Endodermal cell (in vitro differentiated cells): Measurements from ENCODE around the gene STK26. TPM values are rescaled to one million over a fixed set of nuclear protein-coding genes. Genes with fewer than 3 reads are reported as not detected.
A peak's percentile ranks its signal among the peaks of the same experiment; 100 is the strongest.

Experiments
- DNase-seq: peaks from one replicate; pipeline ENCODE4 v3.0.0-alpha.2; 2017
- H3K27ac ChIP-seq: 2 replicates; pipeline ENCODE4 v1.5.1; 2013; ENCODE audit warnings: mild to moderate bottlenecking, low read depth, low read length, moderate library complexity
- H3K27me3 ChIP-seq: 2 replicates; pipeline ENCODE4 v1.6.1; 2013; ENCODE audit warnings: mild to moderate bottlenecking, low read length, moderate library complexity; ENCODE audit not compliant: insufficient read depth, control insufficient read depth, poor library complexity, severe bottlenecking
- H3K36me3 ChIP-seq: 2 replicates; pipeline ENCODE4 v1.7.0; 2013; ENCODE audit warnings: mild to moderate bottlenecking, low read length, moderate library complexity; ENCODE audit not compliant: control insufficient read depth, insufficient read depth
- H3K4me1 ChIP-seq: one replicate; pipeline ENCODE4 v1.7.0; 2013; ENCODE audit warnings: low read length; ENCODE audit not compliant: control insufficient read depth, insufficient read depth
- H3K4me3 ChIP-seq: 2 replicates; pipeline ENCODE4 v1.5.1; 2013; ENCODE audit warnings: mild to moderate bottlenecking, low read length, moderate library complexity
- H3K9ac ChIP-seq: 2 replicates; pipeline ENCODE4 v1.6.1; 2013; ENCODE audit warnings: mild to moderate bottlenecking, low read length, moderate library complexity; ENCODE audit not compliant: poor library complexity, severe bottlenecking; ENCODE audit errors: extremely low read depth
- H3K9me3 ChIP-seq: 2 replicates; pipeline ENCODE4 v1.6.1; 2013; ENCODE audit warnings: mild to moderate bottlenecking, low read length, moderate library complexity; ENCODE audit not compliant: control insufficient read depth
- H3K27ac Mint-ChIP-seq: 2 replicates; pipeline ENCODE4 v1.8.0; 2020; ENCODE audit warnings: mixed read lengths
- H3K27me3 Mint-ChIP-seq: 2 replicates; pipeline ENCODE4 v1.8.0; 2021; ENCODE audit warnings: mild to moderate bottlenecking, mixed read lengths; ENCODE audit not compliant: insufficient read depth
- H3K36me3 Mint-ChIP-seq: 2 replicates; pipeline ENCODE4 v1.8.0; 2020; ENCODE audit warnings: low read depth, mixed read lengths
- H3K4me1 Mint-ChIP-seq: 2 replicates; pipeline ENCODE4 v1.8.0; 2020; ENCODE audit warnings: mixed read lengths
- H3K4me3 Mint-ChIP-seq: 2 replicates; pipeline ENCODE4 v1.8.0; 2020; ENCODE audit warnings: mild to moderate bottlenecking, moderate library complexity, mixed read lengths
- H3K9me3 Mint-ChIP-seq: 2 replicates; pipeline ENCODE4 v1.8.0; 2020; ENCODE audit warnings: mild to moderate bottlenecking, mixed read lengths
- CTCF ChIP-seq: fragments of 200-600 bp; sonication (generic); conservative IDR thresholded peaks from 2 replicates; pipeline ENCODE4 v1.5.0; 2021; ENCODE audit warnings: antibody characterized with exemption, mild to moderate bottlenecking
- WGBS, 2 experiments: methylation state at CpG; one replicate each; pipeline versions ENCODE4 v1.1.5 to v1.1.7; 2013; ENCODE audit warnings: missing lambda C conversion rate in 2 of 2, mixed read lengths in 1 of 2; ENCODE audit not compliant: insufficient coverage in 1 of 2, insufficient read length in 1 of 2; 5-methylcytosine and 5-hydroxymethylcytosine counted together
- total RNA-seq, 2 donors: library from RNA; stranded (reverse); fragmentation: NEBNext Ultra II Directional in 1 of 2; extraction: Animal tissue kit (Norgen Biotek cat#: 25700) in 1 of 2; gene quantifications; 2 replicates in 1 of 2; 3 replicates in 1 of 2; pipeline ENCODE4 v1.2.1, GENCODE V29; 2021

Gene STK26
- total RNA-seq, 2 donors from 2014 or later, result 105 to 140 TPM

GRCh38 chrX:132115792-132116191, 92.7 kb downstream of the STK26 start:
- no peak for TF ChIP-seq CTCF
- Histone ChIP-seq H3K4me3 (no peak overlapping the region), H3K27me3 (no peaks in the 10 kb centered on the region), H3K4me1 (no peaks in the 10 kb centered on the region), H3K27ac (no peak overlapping the region), H3K9ac (no peak overlapping the region), H3K9me3 (no peaks in the 10 kb centered on the region), H3K36me3 (no peaks in the 10 kb centered on the region)
- no peaks in the 10 kb centered on the region for H3K36me3 Mint-ChIP-seq
- H3K4me1 Mint-ChIP-seq, result peaks cover 24% of the 10 kb centered on the region
- no peaks in the 10 kb centered on the region for H3K27me3 Mint-ChIP-seq
- no peak for DNase-seq
- WGBS, 2 experiments, result 93 to 100% methylated on average over 1 to 5 of the region's 5 CpGs
- H3K9me3 Mint-ChIP-seq, result no peaks in the 10 kb centered on the region
- no peak overlapping the region for H3K4me3 Mint-ChIP-seq
- no peak overlapping the region for H3K27ac Mint-ChIP-seq

GRCh38 chrX:132118358-132118757, 95.3 kb downstream of the STK26 start:
- no peaks in the 10 kb centered on the region for H3K36me3 ChIP-seq
- H3K36me3 Mint-ChIP-seq, result no peaks in the 10 kb centered on the region
- DNase-seq, result peak; percentile 56
- H3K4me3 ChIP-seq, result no peak overlapping the region
- H3K9me3 Mint-ChIP-seq, result no peaks in the 10 kb centered on the region
- no peaks in the 10 kb centered on the region for H3K27me3 Mint-ChIP-seq
- peaks cover 18% of the 10 kb centered on the region for H3K4me1 Mint-ChIP-seq
- TF ChIP-seq CTCF, result no peak
- no peak overlapping the region for H3K9ac ChIP-seq
- H3K4me3 Mint-ChIP-seq, result no peak overlapping the region
- no peaks in the 10 kb centered on the region for H3K9me3 ChIP-seq
- 89% methylated on average over 4 of the region's 4 CpGs; no CpG with 5 or more reads in 1 of the 2 experiments for WGBS, 2 experiments
- H3K27ac ChIP-seq, result no peak overlapping the region
- no peaks in the 10 kb centered on the region for H3K4me1 ChIP-seq
- no peak overlapping the region for H3K27ac Mint-ChIP-seq
- H3K27me3 ChIP-seq, result no peaks in the 10 kb centered on the region

GRCh38 chrX:132119283-132119682, 96.2 kb downstream of the STK26 start:
- H3K27ac Mint-ChIP-seq, result peak overlapping the region; percentile 54
- no peak overlapping the region for H3K9ac ChIP-seq
- H3K4me3 Mint-ChIP-seq, result no peak overlapping the region
- H3K27ac ChIP-seq, result peak overlapping the region; percentile 75
- no peaks in the 10 kb centered on the region for H3K36me3 ChIP-seq
- H3K4me3 ChIP-seq, result no peak overlapping the region
- 40 to 72% methylated on average over 1 to 3 of the region's 3 CpGs for WGBS, 2 experiments
- peaks cover 16% of the 10 kb centered on the region for H3K4me1 Mint-ChIP-seq
- no peak for TF ChIP-seq CTCF
- no peaks in the 10 kb centered on the region for H3K27me3 Mint-ChIP-seq
- no peaks in the 10 kb centered on the region for H3K36me3 Mint-ChIP-seq
- no peaks in the 10 kb centered on the region for H3K27me3 ChIP-seq
- H3K9me3 ChIP-seq, result no peaks in the 10 kb centered on the region
- no peaks in the 10 kb centered on the region for H3K4me1 ChIP-seq
- no peaks in the 10 kb centered on the region for H3K9me3 Mint-ChIP-seq
- DNase-seq, result no peak
